A673 (cell line): ENCODE data around the gene SEZ6L. TPM values are rescaled to one million over a fixed set of nuclear protein-coding genes. Genes with fewer than 3 reads are reported as not detected.

Source experiments
- BruUV-seq: library from RNA; stranded (reverse); fragments of 400-500 nt; replicated peaks from 2 replicates; lab custom pipeline; 2021; lab: Mats Ljungman, UMichigan
- CTCF ChIA-PET: fragments of 300-600 bp; sonication (Branson Sonifier 250); formaldehyde crosslinking; loops from one replicate; lab custom pipeline; 2022; ENCODE audit warnings: antibody characterized with exemption; lab: Charles Lee
- POLR2A ChIA-PET: fragments of 300-600 bp; sonication (Branson Sonifier 250); formaldehyde crosslinking; loops from one replicate; lab custom pipeline; 2022; ENCODE audit warnings: antibody characterized with exemption; ENCODE audit not compliant: low non-redundant PET; lab: Charles Lee
- DNase-seq: peaks from one replicate; pipeline ENCODE4 v3.0.0-alpha.2; 2015; ENCODE audit warnings: low spot score
- H3K27ac ChIP-seq: fragments of 200-600 bp; sonication (generic); 2 replicates; pipeline ENCODE4 v1.5.1; 2016; ENCODE audit warnings: mixed run types, low read depth, mild to moderate bottlenecking, mixed read lengths, antibody characterized with exemption, low read length; ENCODE audit not compliant: poor library complexity, severe bottlenecking
- H3K27me3 ChIP-seq: fragments of 200-600 bp; sonication (generic); replicated peaks from 2 replicates; pipeline ENCODE4 v1.6.1; 2017; ENCODE audit warnings: mixed run types, low read depth, mild to moderate bottlenecking, mixed read lengths, antibody characterized with exemption, low read length; ENCODE audit not compliant: insufficient read depth, poor library complexity
- H3K36me3 ChIP-seq: fragments of 200-600 bp; sonication (generic); 2 replicates; pipeline ENCODE4 v1.6.1; 2016; ENCODE audit warnings: mixed run types, mild to moderate bottlenecking, mixed read lengths, antibody characterized with exemption, low read length; ENCODE audit not compliant: insufficient read depth, poor library complexity, severe bottlenecking
- H3K4me1 ChIP-seq: fragments of 200-600 bp; sonication (generic); 2 replicates; pipeline ENCODE4 v1.6.1; 2017; ENCODE audit warnings: mixed run types, mild to moderate bottlenecking, mixed read lengths, antibody characterized with exemption, low read length; ENCODE audit not compliant: insufficient read depth, poor library complexity, severe bottlenecking
- H3K4me3 ChIP-seq: fragments of 200-600 bp; sonication (generic); 2 replicates; pipeline ENCODE4 v1.5.1; 2016; ENCODE audit warnings: low read depth, mixed run types, mild to moderate bottlenecking, mixed read lengths, low read length; ENCODE audit not compliant: poor library complexity, severe bottlenecking
- H3K9me3 ChIP-seq: fragments of 200-600 bp; sonication (generic); 2 replicates; pipeline ENCODE4 v1.6.1; 2016; ENCODE audit warnings: mixed run types, low read depth, mild to moderate bottlenecking, mixed read lengths, antibody characterized with exemption, low read length; ENCODE audit not compliant: poor library complexity, severe bottlenecking
- EZH2 ChIP-seq: fragments of 200-600 bp; sonication (generic); IDR thresholded peaks from 2 replicates; pipeline ENCODE4 v1.6.1; 2017; ENCODE audit warnings: borderline replicate concordance, low read depth, mild to moderate bottlenecking, mixed read lengths, antibody characterized with exemption, low read length; ENCODE audit not compliant: poor library complexity, severe bottlenecking
- intact Hi-C: fragments of 100-400 bp; cut with micrococcal nuclease; formaldehyde crosslinking; loops from one replicate; pipeline ENCODE4 v1.10.0; 2022; ENCODE audit not compliant: unreplicated experiment
- total RNA-seq: library from RNA; stranded (reverse); gene quantifications from 2 replicates; pipeline ENCODE4 v1.2.3, GENCODE V29; 2021
- TF ChIP-seq, protein P1 (sequence below): fragments of 300-800, 200-600 bp; sonication (generic); conservative IDR thresholded peaks from 2 replicates; pipeline ENCODE4 v1.5.1; 2017; ENCODE audit warnings: low read depth, mild to moderate bottlenecking, antibody characterized with exemption, low read length, moderate library complexity, mixed read lengths

SEZ6L gene
- total RNA-seq, 1 experiment from 2014 or later, result 6.3 TPM

DNA sequence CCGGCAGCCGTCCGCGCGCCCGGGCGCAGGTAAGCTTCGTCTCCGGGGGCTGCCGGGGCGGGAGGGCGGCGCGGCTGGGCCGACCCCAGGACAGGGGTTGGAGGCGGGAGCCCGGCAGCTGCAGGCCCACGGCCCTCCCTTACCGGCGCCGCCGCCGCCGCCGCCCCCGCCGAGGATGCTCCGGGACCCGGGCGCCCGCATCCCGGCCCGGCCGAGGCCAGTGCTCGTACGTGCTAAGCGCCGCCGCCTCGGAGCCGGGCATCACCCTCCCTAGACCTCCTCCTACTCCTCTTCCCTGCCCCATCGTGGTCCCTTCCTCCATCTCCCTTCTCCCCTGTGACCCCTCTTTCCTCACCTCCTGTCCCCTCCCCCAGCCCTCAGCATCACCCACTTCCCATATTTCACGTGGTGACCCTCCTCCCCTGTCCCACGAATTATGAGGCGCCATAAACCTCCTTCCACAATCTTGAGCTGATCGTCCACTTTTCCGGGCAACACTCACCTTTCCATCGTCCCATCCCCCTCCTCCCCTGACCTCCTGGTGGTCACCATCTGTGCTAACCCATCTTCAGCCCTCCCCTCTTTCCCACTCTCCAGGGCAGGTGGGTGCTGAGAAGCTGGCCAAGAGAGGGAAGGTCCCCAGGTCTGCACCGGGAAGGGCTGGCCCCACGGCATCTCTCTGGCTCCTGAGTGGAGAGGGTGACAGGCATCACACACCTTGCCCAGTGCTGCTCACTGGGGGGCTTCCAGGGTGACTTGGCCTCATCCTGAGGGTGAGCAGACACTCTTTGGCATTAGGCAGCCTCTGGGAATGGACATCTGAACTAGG, 260.4 kb downstream of the SEZ6L start:
- ChIA-PET CTCF (interaction anchor here (0.6 kb wide), 1 partner anchor 72 kb away, joined by 3 read pairs; no protein-coding TSS in a partner anchor), POLR2A (no interaction called here)
- Histone ChIP-seq H3K27me3 (peaks cover 24% of the 10 kb centered on the region), H3K27ac (no peak overlapping the region), H3K9me3 (no peaks in the 10 kb centered on the region), H3K4me1 (peaks cover 11% of the 10 kb centered on the region), H3K36me3 (no peaks in the 10 kb centered on the region), H3K4me3 (peak overlapping the region; percentile 64)
- no peak for DNase-seq
- no peak for TF ChIP-seq EZH2
- TF ChIP-seq, protein P1, sequence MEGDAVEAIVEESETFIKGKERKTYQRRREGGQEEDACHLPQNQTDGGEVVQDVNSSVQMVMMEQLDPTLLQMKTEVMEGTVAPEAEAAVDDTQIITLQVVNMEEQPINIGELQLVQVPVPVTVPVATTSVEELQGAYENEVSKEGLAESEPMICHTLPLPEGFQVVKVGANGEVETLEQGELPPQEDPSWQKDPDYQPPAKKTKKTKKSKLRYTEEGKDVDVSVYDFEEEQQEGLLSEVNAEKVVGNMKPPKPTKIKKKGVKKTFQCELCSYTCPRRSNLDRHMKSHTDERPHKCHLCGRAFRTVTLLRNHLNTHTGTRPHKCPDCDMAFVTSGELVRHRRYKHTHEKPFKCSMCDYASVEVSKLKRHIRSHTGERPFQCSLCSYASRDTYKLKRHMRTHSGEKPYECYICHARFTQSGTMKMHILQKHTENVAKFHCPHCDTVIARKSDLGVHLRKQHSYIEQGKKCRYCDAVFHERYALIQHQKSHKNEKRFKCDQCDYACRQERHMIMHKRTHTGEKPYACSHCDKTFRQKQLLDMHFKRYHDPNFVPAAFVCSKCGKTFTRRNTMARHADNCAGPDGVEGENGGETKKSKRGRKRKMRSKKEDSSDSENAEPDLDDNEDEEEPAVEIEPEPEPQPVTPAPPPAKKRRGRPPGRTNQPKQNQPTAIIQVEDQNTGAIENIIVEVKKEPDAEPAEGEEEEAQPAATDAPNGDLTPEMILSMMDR, result no peak
- no TSS peak for BruUV-seq
- intact Hi-C loops, result no loop called here

GRCh38 chr22:26430600-26430999, 261.3 kb downstream of the SEZ6L start:
- TF ChIP-seq EZH2, result no peak
- TF ChIP-seq, protein P1, result no peak
- Histone ChIP-seq H3K36me3 (no peaks in the 10 kb centered on the region), H3K27me3 (peaks cover 16% of the 10 kb centered on the region), H3K27ac (no peak overlapping the region), H3K4me3 (no peak overlapping the region), H3K4me1 (peaks cover 11% of the 10 kb centered on the region), H3K9me3 (no peaks in the 10 kb centered on the region)
- DNase-seq, result no peak
- POLR2A ChIA-PET, result no interaction called here
- CTCF ChIA-PET, result no interaction called here
- no TSS peak for BruUV-seq
- intact Hi-C loops, result no loop called here

GRCh38 chr22:26431261-26431995, 262.2 kb downstream of the SEZ6L start:
- BruUV-seq, result no TSS peak
- no peak for TF ChIP-seq EZH2
- TF ChIP-seq, protein P1, result no peak
- Histone ChIP-seq H3K4me3 (no peak overlapping the region), H3K27ac (no peak overlapping the region), H3K9me3 (no peaks in the 10 kb centered on the region), H3K27me3 (peaks cover 7% of the 10 kb centered on the region), H3K4me1 (peaks cover 11% of the 10 kb centered on the region), H3K36me3 (no peaks in the 10 kb centered on the region)
- DNase-seq, result peak; percentile 12
- ChIA-PET POLR2A (no interaction called here), CTCF (no interaction called here)
- intact Hi-C loops, result no loop called here
